HG02759 (cell line): Measurements from ENCODE around the gene MSI1.

Experiments
- ATAC-seq: cut with Tn5 transposase; IDR thresholded peaks from one replicate; pipeline ENCODE4 v1.9.1; 2021; ENCODE audit warnings: mild to moderate bottlenecking, moderate library complexity; ENCODE audit not compliant: unreplicated experiment

MSI1 gene

DNA sequence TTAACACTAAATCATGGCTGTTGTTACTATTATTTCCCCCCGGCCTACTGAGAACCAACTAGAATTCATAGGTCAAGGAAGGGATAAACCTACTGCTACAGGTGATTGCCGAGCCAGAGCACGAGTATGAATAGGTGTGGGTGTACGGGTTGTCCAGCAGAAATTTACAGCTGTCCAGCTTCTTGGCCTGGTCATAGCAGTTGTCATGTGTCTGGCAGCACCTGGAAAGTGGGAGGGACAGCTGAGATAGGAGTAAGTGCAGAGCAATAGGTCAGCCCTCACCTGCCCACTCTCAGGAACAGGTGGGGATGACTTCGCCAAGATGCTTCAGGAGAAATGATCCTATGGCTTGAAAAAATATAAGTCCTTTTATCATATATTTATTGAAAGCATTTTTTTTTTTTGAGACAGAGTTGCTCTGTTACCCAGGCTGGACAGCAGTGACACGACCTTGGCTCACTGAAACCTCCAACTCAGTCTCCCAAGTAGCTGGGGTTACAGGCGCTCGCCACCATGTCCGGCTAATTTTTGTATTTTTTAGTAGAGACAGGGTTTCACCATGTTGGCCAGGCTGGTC lies 44.0 kb downstream of the MSI1 start:
- no peak for ATAC-seq

DNA sequence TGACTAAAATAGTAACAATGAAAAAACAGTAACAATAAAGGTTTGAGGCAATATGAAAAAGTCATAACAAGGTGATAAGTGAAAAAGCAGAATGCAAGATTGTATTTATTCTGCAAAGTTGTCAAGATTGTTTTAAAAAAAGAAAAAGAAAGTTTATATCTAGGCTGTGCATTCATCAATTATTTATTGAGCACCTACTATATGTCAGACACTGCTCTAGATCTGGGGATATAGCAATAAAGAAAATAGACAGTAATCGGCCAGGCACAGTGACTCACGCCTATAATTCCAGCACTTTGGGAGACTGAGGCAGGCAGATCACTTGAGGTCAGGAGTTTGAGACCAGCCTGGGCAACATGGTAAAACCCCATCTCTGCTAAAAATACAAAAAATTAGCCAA lies 45.2 kb downstream of the MSI1 start:
- no peak for ATAC-seq

GRCh38 chr12:120321382-120322202 lies 47.4 kb downstream of the MSI1 start:
- no peak for ATAC-seq

DNA sequence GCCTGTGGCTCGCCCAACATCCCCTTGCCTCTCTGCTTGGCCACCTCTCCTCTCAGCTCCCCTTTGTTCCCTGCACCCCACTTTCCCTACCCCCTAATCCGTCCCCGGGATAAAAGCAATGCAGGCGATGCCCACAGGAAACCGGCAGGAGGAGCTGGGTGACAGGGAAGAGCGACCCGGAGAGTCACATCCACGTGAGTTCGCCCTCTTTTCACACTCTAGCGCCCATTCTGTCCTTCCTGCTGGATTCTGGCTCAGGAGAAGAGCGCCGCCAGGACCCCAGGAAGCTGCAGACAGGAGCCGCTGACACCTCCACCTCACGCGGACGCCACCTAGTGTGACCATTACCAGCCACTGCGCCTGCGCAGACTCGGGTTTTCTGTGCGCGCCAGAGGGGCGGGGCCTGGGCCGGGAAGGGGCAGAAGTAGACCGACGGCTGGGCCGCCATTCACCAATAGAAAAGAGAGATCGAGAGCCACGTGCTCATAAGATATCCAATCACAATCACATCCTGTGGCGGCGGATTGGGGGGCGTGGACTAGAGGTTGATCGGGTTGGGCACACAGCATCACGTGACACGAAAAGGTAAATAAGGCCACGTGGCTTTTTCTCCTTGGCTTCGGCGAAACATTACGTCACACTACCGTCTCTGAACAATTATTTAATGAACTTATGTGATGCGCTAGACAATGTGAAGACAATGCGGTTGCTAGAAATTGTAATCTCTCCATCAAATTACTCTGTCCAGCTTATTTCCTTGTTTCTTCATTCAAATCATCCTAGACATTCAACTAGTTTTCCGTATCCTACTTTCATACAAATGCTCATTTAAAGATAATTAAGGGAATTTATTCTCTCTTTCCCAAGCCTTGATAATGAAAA lies 51.5 kb downstream of the MSI1 start:
- ATAC-seq, result peak; percentile 98

DNA sequence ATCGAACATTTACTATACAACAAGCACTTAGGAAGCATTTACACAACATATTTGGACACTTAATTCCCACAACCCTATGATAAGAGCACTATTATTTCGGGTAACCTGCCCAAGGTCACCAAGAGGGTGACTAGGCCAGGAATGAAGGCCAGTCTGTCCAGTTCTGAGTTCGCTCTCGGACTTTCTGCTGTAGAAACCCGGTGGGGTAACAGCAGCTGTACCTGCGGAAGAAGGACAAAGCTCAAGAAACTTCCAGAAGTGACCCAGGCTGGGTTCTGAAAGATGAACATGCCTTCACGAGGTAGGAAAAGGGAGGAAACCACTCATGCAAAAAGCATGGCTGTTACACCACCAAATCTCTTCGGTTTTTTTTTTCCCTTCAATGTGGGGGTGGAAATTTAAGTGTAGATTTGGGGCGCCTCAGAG lies 52.2 kb downstream of the MSI1 start:
- ATAC-seq, result no peak

DNA sequence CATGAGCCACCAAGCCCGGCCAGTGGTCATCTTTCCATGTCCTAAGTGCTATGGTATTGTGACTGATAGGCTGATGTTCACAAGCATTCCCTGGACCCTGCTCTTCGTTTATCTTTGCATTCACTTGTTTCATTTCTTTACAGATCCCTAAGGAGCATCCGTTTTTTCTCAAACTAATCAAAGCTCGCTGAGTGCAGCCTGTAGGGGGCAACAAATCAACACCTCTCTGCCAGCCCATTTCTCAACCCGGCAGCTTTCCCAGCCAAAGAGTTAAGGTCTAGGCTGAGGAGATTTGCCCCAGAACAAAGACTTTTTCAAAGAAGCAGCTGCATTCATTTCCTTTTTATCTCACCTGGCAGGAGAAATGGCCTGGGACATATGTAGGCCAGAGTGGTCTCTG lies 54.7 kb downstream of the MSI1 start:
- ATAC-seq, result no peak

GRCh38 chr12:120301962-120302815 lies 66.8 kb downstream of the MSI1 start, which contains the start of gene SIRT4:
TSS of gene SIRT4 (plus strand) at chr12:120302321. CDS start at chr12:120303562, 1,241 bp downstream.
- ATAC-seq, result peak; percentile 98

DNA sequence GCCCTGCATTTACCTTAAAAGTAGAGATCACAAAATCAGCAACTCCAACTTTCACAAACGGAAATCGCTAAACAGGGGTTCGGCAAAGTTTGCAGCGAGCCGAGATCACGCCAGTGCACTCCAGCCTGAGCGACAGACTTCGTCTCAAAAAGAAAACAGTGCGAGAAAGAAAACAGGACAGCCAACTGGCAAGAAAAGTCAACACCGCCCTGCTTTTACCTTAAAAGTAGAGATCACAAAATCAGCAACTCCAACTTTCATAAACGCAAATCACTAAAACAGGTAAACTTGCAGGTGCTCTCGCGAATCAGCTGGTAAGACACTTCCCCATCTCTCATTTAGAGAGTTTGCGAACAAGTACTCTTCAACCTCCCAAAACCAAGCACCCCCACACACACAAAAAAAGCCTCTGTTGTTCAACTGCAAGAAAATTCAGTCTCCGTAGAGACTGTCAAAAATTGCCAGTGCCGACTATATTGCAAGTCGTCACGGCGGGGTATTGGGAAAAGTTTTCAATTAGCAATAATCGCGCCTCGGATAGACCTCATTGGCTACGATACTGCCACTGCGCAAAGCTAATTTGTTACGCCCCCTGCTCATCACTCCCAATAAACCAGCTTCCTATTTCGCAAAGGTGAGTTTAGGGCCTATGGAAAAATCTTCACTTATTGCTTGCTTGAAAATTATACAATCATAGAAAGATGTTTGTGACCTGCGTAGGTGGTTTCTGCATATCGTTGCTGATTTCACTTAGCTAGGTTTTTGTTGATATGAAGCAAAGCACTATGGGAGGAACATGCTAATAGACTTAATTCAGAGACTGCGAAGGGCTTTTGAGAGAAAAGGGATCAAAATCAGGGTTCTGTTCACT lies 76.1 kb downstream of the MSI1 start, which contains the start of gene RNU4-1:
RNU4-1 (minus strand) TSS at position 577 of the 871 bp plus-strand sequence.
- peak; percentile 45 for ATAC-seq

DNA sequence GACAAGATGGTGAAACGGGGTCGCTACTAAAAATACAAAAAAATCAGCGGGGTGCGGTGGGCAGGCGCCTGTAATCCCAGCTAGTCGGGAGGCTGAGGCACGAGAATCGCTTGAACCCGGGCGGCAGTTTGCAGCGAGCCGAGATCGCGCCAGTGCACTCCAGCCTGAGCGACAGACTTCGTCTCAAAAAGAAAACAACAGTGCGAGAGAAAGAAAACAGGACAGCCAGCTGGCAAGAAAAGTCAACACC lies 76.6 kb downstream of the MSI1 start:
- ATAC-seq, result peak; percentile 17
